ENCODE measurements around the gene ZBTB20. TPM values are rescaled to one million over a fixed set of nuclear protein-coding genes. Genes with fewer than 3 reads are reported as not detected.

ZBTB20 gene
- total RNA-seq, 1 donor from 2014 or later, result 27.5 TPM

- Mint-ChIP-seq H3K27ac (ENCODE audit: unreplicated experiment) (no peak overlapping the region), H3K9me3 (ENCODE audit: unreplicated experiment) (no peaks in the 10 kb centered on the region), H3K27me3 (ENCODE audit: unreplicated experiment) (no peaks in the 10 kb centered on the region), H3K4me1 (ENCODE audit: low read depth, unreplicated experiment) (no peaks in the 10 kb centered on the region), H3K36me3 (ENCODE audit: unreplicated experiment) (no peaks in the 10 kb centered on the region), H3K4me3 (ENCODE audit: unreplicated experiment) (no peak overlapping the region)
- DNase-seq, result no peak
- no peak for TF ChIP-seq CTCF (IDR thresholded peaks at IDR 0.05; ENCODE audit: partially characterized antibody, unreplicated experiment)
Observed at GRCh38 chr3:114725966-114726365, 421.1 kb downstream of the ZBTB20 start.

- Mint-ChIP-seq H3K4me3 (ENCODE audit: unreplicated experiment) (no peak overlapping the region), H3K36me3 (ENCODE audit: unreplicated experiment) (no peaks in the 10 kb centered on the region), H3K9me3 (ENCODE audit: unreplicated experiment) (no peaks in the 10 kb centered on the region)
Observed at GRCh38 chr3:114722530-114722929, 424.6 kb downstream of the ZBTB20 start.

GRCh38 chr3:114721864-114722263, 425.2 kb downstream of the ZBTB20 start:
- Mint-ChIP-seq H3K27ac (ENCODE audit: unreplicated experiment) (no peak overlapping the region), H3K27me3 (ENCODE audit: unreplicated experiment) (no peaks in the 10 kb centered on the region), H3K9me3 (ENCODE audit: unreplicated experiment) (no peaks in the 10 kb centered on the region), H3K4me1 (ENCODE audit: low read depth, unreplicated experiment) (no peaks in the 10 kb centered on the region), H3K36me3 (ENCODE audit: unreplicated experiment) (no peaks in the 10 kb centered on the region), H3K4me3 (ENCODE audit: unreplicated experiment) (no peak overlapping the region)
- TF ChIP-seq CTCF (IDR thresholded peaks at IDR 0.05; ENCODE audit: partially characterized antibody, unreplicated experiment), result no peak
- DNase-seq, result no peak

More at GRCh38 chr3:114722530-114722929, 424.6 kb downstream of the ZBTB20 start:
- no peak for TF ChIP-seq CTCF (IDR thresholded peaks at IDR 0.05; ENCODE audit: partially characterized antibody, unreplicated experiment)
- no peak overlapping the region for H3K27ac Mint-ChIP-seq (ENCODE audit: unreplicated experiment)
- no peaks in the 10 kb centered on the region for H3K4me1 Mint-ChIP-seq (ENCODE audit: low read depth, unreplicated experiment)
- H3K27me3 Mint-ChIP-seq (ENCODE audit: unreplicated experiment), result no peaks in the 10 kb centered on the region
- DNase-seq, result no peak

- H3K4me1 Mint-ChIP-seq (ENCODE audit: low read depth, unreplicated experiment), result peaks cover 4% of the 10 kb centered on the region
- no peak for TF ChIP-seq CTCF (IDR thresholded peaks at IDR 0.05; ENCODE audit: partially characterized antibody, unreplicated experiment)
- H3K27me3 Mint-ChIP-seq (ENCODE audit: unreplicated experiment), result no peaks in the 10 kb centered on the region
- no peak overlapping the region for H3K27ac Mint-ChIP-seq (ENCODE audit: unreplicated experiment)
- DNase-seq, result no peak
- H3K36me3 Mint-ChIP-seq (ENCODE audit: unreplicated experiment), result no peaks in the 10 kb centered on the region
- H3K9me3 Mint-ChIP-seq (ENCODE audit: unreplicated experiment), result no peaks in the 10 kb centered on the region
- H3K4me3 Mint-ChIP-seq (ENCODE audit: unreplicated experiment), result no peak overlapping the region
Observed at GRCh38 chr3:114721209-114721608, 425.9 kb downstream of the ZBTB20 start.

GRCh38 chr3:114718898-114719210, 428.2 kb downstream of the ZBTB20 start:
- H3K9me3 Mint-ChIP-seq (ENCODE audit: unreplicated experiment), result no peaks in the 10 kb centered on the region
- TF ChIP-seq CTCF (IDR thresholded peaks at IDR 0.05; ENCODE audit: partially characterized antibody, unreplicated experiment), result no peak
- DNase-seq, result no peak

More at GRCh38 chr3:114718898-114719210, 428.2 kb downstream of the ZBTB20 start:
- no peak overlapping the region for H3K4me3 Mint-ChIP-seq (ENCODE audit: unreplicated experiment)
- peaks cover 15% of the 10 kb centered on the region for H3K4me1 Mint-ChIP-seq (ENCODE audit: low read depth, unreplicated experiment)
- no peak overlapping the region for H3K27ac Mint-ChIP-seq (ENCODE audit: unreplicated experiment)
- no peaks in the 10 kb centered on the region for H3K36me3 Mint-ChIP-seq (ENCODE audit: unreplicated experiment)
- no peaks in the 10 kb centered on the region for H3K27me3 Mint-ChIP-seq (ENCODE audit: unreplicated experiment)
